GM12892 (cell line): ENCODE measurements around the gene CAMK1D.

Experiments used
- POLR2A ChIP-seq: IDR thresholded peaks from 2 replicates; pipeline ENCODE4 v1.6.1; 2011; ENCODE audit warnings: low read depth, low read length, control low read depth
- POLR2AphosphoS5 ChIP-seq: IDR thresholded peaks from 2 replicates; pipeline ENCODE4 v1.6.1; 2011; ENCODE audit warnings: low read depth, low read length, control low read depth

DNA sequence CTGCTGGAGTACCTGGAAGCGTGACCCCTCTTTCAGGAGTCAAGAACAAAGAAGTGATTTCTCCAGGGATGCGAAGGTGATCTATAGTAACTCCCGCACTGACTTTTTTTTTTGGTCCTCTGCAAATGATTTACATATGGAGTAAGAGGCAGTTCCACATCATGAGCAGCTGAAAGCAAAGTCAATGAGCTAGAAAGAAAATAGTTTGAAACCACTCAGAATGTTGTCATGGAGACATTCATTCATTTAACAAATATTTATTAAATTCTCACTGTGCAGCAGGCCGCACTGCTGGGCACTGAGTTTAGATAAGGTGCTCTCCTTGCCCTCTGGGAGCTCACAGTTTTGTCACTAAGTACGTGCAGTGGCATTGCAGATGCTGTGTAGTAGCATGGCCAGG, 206.7 kb downstream of the CAMK1D start:
- no peak for TF ChIP-seq POLR2AphosphoS5
- no peak for TF ChIP-seq POLR2A
